Panc1 (cell line): ENCODE data around the gene GALP. TPM values are rescaled to one million over a fixed set of nuclear protein-coding genes. Genes with fewer than 3 reads are reported as not detected.

Experiments used
- ATAC-seq: fragments of 200-7000 bp; cut with Tn5 transposase; 2 replicates; pipeline ENCODE4 v1.9.1; 2020; ENCODE audit warnings: mild to moderate bottlenecking, moderate library complexity
- BruUV-seq: library from RNA; stranded (reverse); fragments of 400-500 nt; replicated peaks from 2 replicates; lab custom pipeline; 2021; lab: Mats Ljungman, UMichigan
- CTCF ChIA-PET: fragments of 300-600 bp; sonication (Branson Sonifier 250); formaldehyde crosslinking; loops from one replicate; lab custom pipeline; 2022; ENCODE audit warnings: antibody characterized with exemption; lab: Charles Lee
- POLR2A ChIA-PET: fragments of 300-600 bp; sonication (Branson Sonifier 250); formaldehyde crosslinking; loops from one replicate; lab custom pipeline; 2022; ENCODE audit warnings: antibody characterized with exemption; lab: Charles Lee
- DNase-seq: peaks from one replicate; pipeline ENCODE4 v3.0.0-alpha.2; 2010; ENCODE audit warnings: low read depth, low spot score
- H3K27ac ChIP-seq: 2 replicates; pipeline ENCODE4 v1.5.1; 2011; ENCODE audit warnings: mild to moderate bottlenecking, low read length, inconsistent platforms
- H3K27me3 ChIP-seq: fragments of 200-500 bp; sonication (Bioruptor generic); 2 replicates; pipeline ENCODE4 v1.6.0; 2014; ENCODE audit warnings: low read length, inconsistent platforms; ENCODE audit not compliant: control insufficient read depth, insufficient read depth
- H3K36me3 ChIP-seq: fragments of 200-500 bp; sonication (Bioruptor generic); 2 replicates; pipeline ENCODE4 v1.5.1; 2014; ENCODE audit warnings: inconsistent platforms, mild to moderate bottlenecking, low read length, moderate library complexity; ENCODE audit not compliant: control insufficient read depth, insufficient read depth
- H3K4me1 ChIP-seq: 2 replicates; pipeline ENCODE4 v1.5.1; 2011; ENCODE audit warnings: inconsistent platforms, mild to moderate bottlenecking, low read length, moderate library complexity; ENCODE audit not compliant: control insufficient read depth, insufficient read depth
- H3K4me3 ChIP-seq, 2 experiments: 2 replicates each; pipeline ENCODE4 v1.5.1; 2011 to 2012; ENCODE audit warnings: low read depth in 2 of 2, low read length in 2 of 2, mild to moderate bottlenecking in 2 of 2, inconsistent platforms in 1 of 2, moderate library complexity in 1 of 2
- H3K9me3 ChIP-seq: fragments of 200-500 bp; sonication (Bioruptor generic); 2 replicates; pipeline ENCODE4 v1.5.1; 2014; ENCODE audit warnings: low read depth, mild to moderate bottlenecking, inconsistent platforms, low read length, moderate library complexity; ENCODE audit not compliant: control insufficient read depth, insufficient read depth
- POLR2AphosphoS5 ChIP-seq: IDR thresholded peaks from 2 replicates; pipeline ENCODE4 v1.6.1; 2012; ENCODE audit warnings: mild to moderate bottlenecking, low read depth, low read length, moderate library complexity
- SIN3A ChIP-seq: IDR thresholded peaks from 2 replicates; pipeline ENCODE4 v1.6.1; 2012; ENCODE audit warnings: low read depth, mild to moderate bottlenecking, low read length, moderate library complexity, borderline replicate concordance; ENCODE audit not compliant: insufficient read depth
- TCF7L2 ChIP-seq: IDR thresholded peaks from 2 replicates; pipeline ENCODE4 v1.6.1; 2011; ENCODE audit warnings: mild to moderate bottlenecking, low read depth, low read length, inconsistent platforms
- in situ Hi-C: cut with HindIII; loops from 2 replicates; pipeline ENCODE4 v1.10.0; 2016; ENCODE audit warnings: low sequenced_read_pairs, low pct_unique_long_range_greater_than_20kb
- intact Hi-C: fragments of 100-400 bp; cut with micrococcal nuclease; formaldehyde crosslinking; loops from one replicate; pipeline ENCODE4 v1.10.0; 2022; ENCODE audit not compliant: unreplicated experiment
- total RNA-seq: library from RNA; stranded (reverse); gene quantifications from one replicate; pipeline ENCODE4 v1.2.1, GENCODE V29; 2021; ENCODE audit not compliant: unreplicated experiment
- TF ChIP-seq, protein P1 (sequence below): fragments of 450-650 bp; IDR thresholded peaks from 2 replicates; pipeline ENCODE4 v1.5.1; 2017; ENCODE audit warnings: mild to moderate bottlenecking
- TF ChIP-seq, protein P2 (sequence below), 2 experiments: IDR thresholded peaks; 2 replicates each; pipeline ENCODE4 v1.6.1; 2011 to 2012; ENCODE audit warnings: low read depth in 2 of 2, control low read depth in 1 of 2, low read length in 1 of 2, mild to moderate bottlenecking in 1 of 2, moderate library complexity in 1 of 2; ENCODE audit not compliant: insufficient read depth in 1 of 2

The GALP gene
- total RNA-seq, 1 experiment from 2014 or later = not detected

DNA sequence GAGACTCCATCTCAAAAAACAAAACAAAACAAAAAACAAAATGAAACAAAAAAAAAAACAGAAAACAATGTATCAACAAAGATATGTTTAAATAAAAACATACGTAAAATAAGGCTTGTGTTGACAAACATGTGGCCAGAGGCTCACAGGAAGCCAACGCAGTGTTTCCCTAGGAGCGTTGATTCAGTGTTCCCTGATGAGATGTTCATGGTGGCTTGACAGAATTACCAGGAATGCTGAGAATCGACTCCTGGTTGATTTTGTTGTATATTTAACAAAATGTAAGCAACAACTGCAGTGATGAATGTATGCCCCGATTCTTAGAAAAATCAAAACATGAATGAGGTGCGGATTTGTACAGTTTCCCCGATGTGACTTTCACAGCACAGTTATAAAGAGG, 45.8 kb upstream of the GALP start:
- ChIA-PET POLR2A (interaction anchor here (0.7 kb wide), 1 partner anchor 38 kb away, joined by 3 read pairs; no protein-coding TSS in a partner anchor), CTCF (no interaction called here)
- no TSS peak for BruUV-seq

DNA sequence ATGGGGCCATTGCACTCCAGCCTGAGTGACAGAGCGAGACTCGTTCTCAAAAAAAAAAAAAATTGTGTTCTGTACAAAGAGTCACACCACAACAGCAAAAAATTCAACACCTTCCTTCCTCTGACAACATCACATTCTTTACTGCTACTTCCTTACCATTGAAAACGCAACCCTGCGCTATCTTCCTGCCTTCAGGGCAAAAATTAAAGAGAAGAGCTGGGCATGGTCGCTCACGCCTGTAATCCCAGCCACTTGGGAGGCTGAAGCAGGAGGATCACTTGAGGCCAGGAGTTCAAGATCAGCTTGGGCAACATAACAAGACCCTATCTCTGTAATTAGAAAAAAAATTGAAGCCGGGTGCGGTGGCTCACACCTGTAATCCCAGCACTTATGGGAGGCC, 44.2 kb upstream of the GALP start:
- CTCF ChIA-PET = interaction anchor here (0.6 to 0.7 kb wide), 2 partner anchors 40 to 79 kb away, joined by 5 read pairs; no protein-coding TSS in a partner anchor

More for the DNA sequence above, 45.8 kb upstream of the GALP start:
- H3K27ac ChIP-seq = no peak overlapping the region
- 0 out of 2 replicates have a peak, but pooled peaks cover 2% of the 10 kb centered on the region for H3K4me1 ChIP-seq
- no peak for ATAC-seq
- no peaks in the 10 kb centered on the region for H3K36me3 ChIP-seq
- H3K4me3 ChIP-seq = no peak overlapping the region
- intact Hi-C loops (no loop called here), in situ Hi-C loops (no loop called here)
- H3K9me3 ChIP-seq = no peaks in the 10 kb centered on the region
- DNase-seq = no peak
- TF ChIP-seq, protein P1, sequence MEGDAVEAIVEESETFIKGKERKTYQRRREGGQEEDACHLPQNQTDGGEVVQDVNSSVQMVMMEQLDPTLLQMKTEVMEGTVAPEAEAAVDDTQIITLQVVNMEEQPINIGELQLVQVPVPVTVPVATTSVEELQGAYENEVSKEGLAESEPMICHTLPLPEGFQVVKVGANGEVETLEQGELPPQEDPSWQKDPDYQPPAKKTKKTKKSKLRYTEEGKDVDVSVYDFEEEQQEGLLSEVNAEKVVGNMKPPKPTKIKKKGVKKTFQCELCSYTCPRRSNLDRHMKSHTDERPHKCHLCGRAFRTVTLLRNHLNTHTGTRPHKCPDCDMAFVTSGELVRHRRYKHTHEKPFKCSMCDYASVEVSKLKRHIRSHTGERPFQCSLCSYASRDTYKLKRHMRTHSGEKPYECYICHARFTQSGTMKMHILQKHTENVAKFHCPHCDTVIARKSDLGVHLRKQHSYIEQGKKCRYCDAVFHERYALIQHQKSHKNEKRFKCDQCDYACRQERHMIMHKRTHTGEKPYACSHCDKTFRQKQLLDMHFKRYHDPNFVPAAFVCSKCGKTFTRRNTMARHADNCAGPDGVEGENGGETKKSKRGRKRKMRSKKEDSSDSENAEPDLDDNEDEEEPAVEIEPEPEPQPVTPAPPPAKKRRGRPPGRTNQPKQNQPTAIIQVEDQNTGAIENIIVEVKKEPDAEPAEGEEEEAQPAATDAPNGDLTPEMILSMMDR = no peak
- TF ChIP-seq TCF7L2 (no peak), SIN3A (no peak), POLR2AphosphoS5 (no peak)
- TF ChIP-seq, protein P2, sequence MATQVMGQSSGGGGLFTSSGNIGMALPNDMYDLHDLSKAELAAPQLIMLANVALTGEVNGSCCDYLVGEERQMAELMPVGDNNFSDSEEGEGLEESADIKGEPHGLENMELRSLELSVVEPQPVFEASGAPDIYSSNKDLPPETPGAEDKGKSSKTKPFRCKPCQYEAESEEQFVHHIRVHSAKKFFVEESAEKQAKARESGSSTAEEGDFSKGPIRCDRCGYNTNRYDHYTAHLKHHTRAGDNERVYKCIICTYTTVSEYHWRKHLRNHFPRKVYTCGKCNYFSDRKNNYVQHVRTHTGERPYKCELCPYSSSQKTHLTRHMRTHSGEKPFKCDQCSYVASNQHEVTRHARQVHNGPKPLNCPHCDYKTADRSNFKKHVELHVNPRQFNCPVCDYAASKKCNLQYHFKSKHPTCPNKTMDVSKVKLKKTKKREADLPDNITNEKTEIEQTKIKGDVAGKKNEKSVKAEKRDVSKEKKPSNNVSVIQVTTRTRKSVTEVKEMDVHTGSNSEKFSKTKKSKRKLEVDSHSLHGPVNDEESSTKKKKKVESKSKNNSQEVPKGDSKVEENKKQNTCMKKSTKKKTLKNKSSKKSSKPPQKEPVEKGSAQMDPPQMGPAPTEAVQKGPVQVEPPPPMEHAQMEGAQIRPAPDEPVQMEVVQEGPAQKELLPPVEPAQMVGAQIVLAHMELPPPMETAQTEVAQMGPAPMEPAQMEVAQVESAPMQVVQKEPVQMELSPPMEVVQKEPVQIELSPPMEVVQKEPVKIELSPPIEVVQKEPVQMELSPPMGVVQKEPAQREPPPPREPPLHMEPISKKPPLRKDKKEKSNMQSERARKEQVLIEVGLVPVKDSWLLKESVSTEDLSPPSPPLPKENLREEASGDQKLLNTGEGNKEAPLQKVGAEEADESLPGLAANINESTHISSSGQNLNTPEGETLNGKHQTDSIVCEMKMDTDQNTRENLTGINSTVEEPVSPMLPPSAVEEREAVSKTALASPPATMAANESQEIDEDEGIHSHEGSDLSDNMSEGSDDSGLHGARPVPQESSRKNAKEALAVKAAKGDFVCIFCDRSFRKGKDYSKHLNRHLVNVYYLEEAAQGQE (IDR thresholded peaks at IDR 0.05; ENCODE audit: insufficient read depth in 1 of 2, low read depth in 2 of 2, low read length in 1 of 2) = no peak
- no peaks in the 10 kb centered on the region for H3K27me3 ChIP-seq

More for the DNA sequence above, 44.2 kb upstream of the GALP start:
- Histone ChIP-seq H3K9me3 (no peaks in the 10 kb centered on the region), H3K4me3 (no peak overlapping the region), H3K36me3 (no peaks in the 10 kb centered on the region), H3K27me3 (no peaks in the 10 kb centered on the region), H3K4me1 (0 out of 2 replicates have a peak, but pooled peaks cover 2% of the 10 kb centered on the region), H3K27ac (no peak overlapping the region)
- DNase-seq (no peak), ATAC-seq (no peak)
- intact Hi-C loops = no loop called here
- TF ChIP-seq TCF7L2 (no peak), POLR2AphosphoS5 (no peak), SIN3A (no peak)
- TF ChIP-seq, protein P2 (IDR thresholded peaks at IDR 0.05; ENCODE audit: insufficient read depth in 1 of 2, low read depth in 2 of 2, low read length in 1 of 2) = no peak
- TF ChIP-seq, protein P1 = no peak
- no TSS peak for BruUV-seq
- POLR2A ChIA-PET = no interaction called here
- in situ Hi-C loops = no loop called here
